Pancreas (tissue), 10 donors: Measurements from ENCODE around the gene ZNF423. TPM values are rescaled to one million over a fixed set of nuclear protein-coding genes. Genes with fewer than 3 reads are reported as not detected.

Source experiments
- ATAC-seq, 4 donors: fragments of 200-7000 bp; cut with Tn5 transposase; one replicate each; pipeline versions ENCODE4 v1.8.0 to v1.9.1; 2020; ENCODE audit warnings: mild to moderate bottlenecking in 4 of 4, moderate library complexity in 4 of 4
- DNase-seq, 6 donors: peaks; one replicate each; pipeline ENCODE4 v3.0.0-alpha.2; 2020
- FAIRE-seq: peaks from 2 replicates; lab custom pipeline; 2012; peaks lifted over from hg19 to GRCh38; lab: Jason Lieb, UNC
- H3K27ac ChIP-seq, 4 donors: fragments of 200-600 bp; sonication (generic); 1 replicate in 3 of 4; 2 replicates in 1 of 4; pipeline versions ENCODE4 v1.5.0 to v1.8.0; 2020
- H3K27me3 ChIP-seq, 4 donors: fragments of 200-600 bp; one replicate each; pipeline ENCODE4 v1.8.0; 2021
- H3K36me3 ChIP-seq, 3 donors: fragments of 200-600 bp; sonication (generic) in 1 of 3; one replicate each; pipeline versions ENCODE4 v1.5.0 to v1.8.0; 2020 to 2021
- H3K4me1 ChIP-seq, 3 donors: fragments of 200-600 bp; one replicate each; pipeline ENCODE4 v1.8.0; 2021
- H3K4me3 ChIP-seq, 4 donors: fragments of 200-600 bp; sonication (generic) in 2 of 4; one replicate each; pipeline versions ENCODE4 v1.5.0 to v1.8.0; 2020 to 2021
- H3K9me3 ChIP-seq, 4 donors: fragments of 200-600 bp; one replicate each; pipeline ENCODE4 v1.8.0; 2021
- WGBS, 2 donors: extraction: QIAGEN DNeasy Blood & Tissue Kit; methylation state at CpG; one replicate each; pipeline ENCODE4 v1.1.7; 2013; 5-methylcytosine and 5-hydroxymethylcytosine counted together
- intact Hi-C, 3 donors: fragments of 100-400 bp; cut with DNase I; formaldehyde crosslinking; loops; one replicate each; pipeline versions ENCODE4 v1.11.1 to v1.14.2; 2022
- polyA plus RNA-seq, 2 donors: library from polyadenylated mRNA; stranded (reverse); fragments of 200-250 nt; gene quantifications; one replicate each; pipeline ENCODE4 v1.2.3, GENCODE V29; 2013
- total RNA-seq, 6 donors: library from RNA; stranded (reverse); fragmentation: NEBNext Ultra II Directional in 4 of 6; extraction: Animal tissue kit (Norgen Biotek cat#: 25700) in 4 of 6; gene quantifications; one replicate each; pipeline versions ENCODE4 v1.2.1 to v1.2.4, GENCODE V29; 2021 to 2023
- TF ChIP-seq, protein P1 (sequence below), 4 donors: fragments of 200-600 bp; sonication (generic) in 3 of 4; IDR thresholded peaks; one replicate each; pipeline versions ENCODE4 v1.5.0 to v1.8.0; 2021; ENCODE audit warnings: antibody characterized with exemption in 4 of 4
- donor health status: healthy with polysubstance abuse.
- donor health status: DM: no; HTN: no; CAD: no; lungs with moderate emphysema.
- donor health status: DM: no; HTN: no; CAD: no.
- donor health status: control.
- donor health status: control.
- donor health status: Bipolar disorder and iron deficiency.
- donor health status: DM: yes; HTN: yes; CAD: no.
- donor health status: DM: no; HTN: no; CAD: no.
- donor health status: DM: no; HTN: no; CAD: no.
- donor health status: DM: yes; HTN: yes; CAD: no.

Gene ZNF423
- total and polyA plus RNA-seq, 8 donors: 0.61 to 5.1 (median 3.0) TPM

DNA sequence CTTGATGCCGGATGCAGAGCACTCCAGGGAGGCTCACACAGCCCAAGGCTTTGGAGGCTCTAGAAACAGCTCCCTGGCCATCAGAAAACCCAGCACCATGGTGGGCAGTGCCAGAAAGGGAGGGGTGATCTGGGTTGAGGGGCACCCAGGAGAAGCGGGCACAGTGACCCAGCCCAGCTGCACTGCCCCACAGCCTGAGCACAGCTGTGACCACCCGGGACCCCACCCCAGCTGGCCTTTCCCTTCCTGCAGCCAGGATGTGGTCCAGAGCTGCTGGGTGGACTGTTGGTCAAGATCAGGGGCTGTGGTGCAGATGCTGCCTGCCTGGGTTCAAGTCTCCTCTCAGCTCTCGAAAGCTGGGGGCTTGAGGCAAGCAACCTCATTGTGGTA, 223.1 kb downstream of the ZNF423 start:
- Histone ChIP-seq H3K27me3 (no peaks in the 10 kb centered on the region), H3K27ac (no peak overlapping the region), H3K36me3 (no peaks in the 10 kb centered on the region), H3K9me3 (no peaks in the 10 kb centered on the region), H3K4me1 (no peaks in the 10 kb centered on the region), H3K4me3 (no peak overlapping the region)
- intact Hi-C loops: no loop called here
- 83 to 92% methylated on average over 4 of the region's 4 CpGs for WGBS, 2 donors
- ATAC-seq: no peak
- TF ChIP-seq, protein P1, sequence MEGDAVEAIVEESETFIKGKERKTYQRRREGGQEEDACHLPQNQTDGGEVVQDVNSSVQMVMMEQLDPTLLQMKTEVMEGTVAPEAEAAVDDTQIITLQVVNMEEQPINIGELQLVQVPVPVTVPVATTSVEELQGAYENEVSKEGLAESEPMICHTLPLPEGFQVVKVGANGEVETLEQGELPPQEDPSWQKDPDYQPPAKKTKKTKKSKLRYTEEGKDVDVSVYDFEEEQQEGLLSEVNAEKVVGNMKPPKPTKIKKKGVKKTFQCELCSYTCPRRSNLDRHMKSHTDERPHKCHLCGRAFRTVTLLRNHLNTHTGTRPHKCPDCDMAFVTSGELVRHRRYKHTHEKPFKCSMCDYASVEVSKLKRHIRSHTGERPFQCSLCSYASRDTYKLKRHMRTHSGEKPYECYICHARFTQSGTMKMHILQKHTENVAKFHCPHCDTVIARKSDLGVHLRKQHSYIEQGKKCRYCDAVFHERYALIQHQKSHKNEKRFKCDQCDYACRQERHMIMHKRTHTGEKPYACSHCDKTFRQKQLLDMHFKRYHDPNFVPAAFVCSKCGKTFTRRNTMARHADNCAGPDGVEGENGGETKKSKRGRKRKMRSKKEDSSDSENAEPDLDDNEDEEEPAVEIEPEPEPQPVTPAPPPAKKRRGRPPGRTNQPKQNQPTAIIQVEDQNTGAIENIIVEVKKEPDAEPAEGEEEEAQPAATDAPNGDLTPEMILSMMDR (IDR thresholded peaks at IDR 0.05): no peak
- DNase-seq: no peak
- no peak for FAIRE-seq

DNA sequence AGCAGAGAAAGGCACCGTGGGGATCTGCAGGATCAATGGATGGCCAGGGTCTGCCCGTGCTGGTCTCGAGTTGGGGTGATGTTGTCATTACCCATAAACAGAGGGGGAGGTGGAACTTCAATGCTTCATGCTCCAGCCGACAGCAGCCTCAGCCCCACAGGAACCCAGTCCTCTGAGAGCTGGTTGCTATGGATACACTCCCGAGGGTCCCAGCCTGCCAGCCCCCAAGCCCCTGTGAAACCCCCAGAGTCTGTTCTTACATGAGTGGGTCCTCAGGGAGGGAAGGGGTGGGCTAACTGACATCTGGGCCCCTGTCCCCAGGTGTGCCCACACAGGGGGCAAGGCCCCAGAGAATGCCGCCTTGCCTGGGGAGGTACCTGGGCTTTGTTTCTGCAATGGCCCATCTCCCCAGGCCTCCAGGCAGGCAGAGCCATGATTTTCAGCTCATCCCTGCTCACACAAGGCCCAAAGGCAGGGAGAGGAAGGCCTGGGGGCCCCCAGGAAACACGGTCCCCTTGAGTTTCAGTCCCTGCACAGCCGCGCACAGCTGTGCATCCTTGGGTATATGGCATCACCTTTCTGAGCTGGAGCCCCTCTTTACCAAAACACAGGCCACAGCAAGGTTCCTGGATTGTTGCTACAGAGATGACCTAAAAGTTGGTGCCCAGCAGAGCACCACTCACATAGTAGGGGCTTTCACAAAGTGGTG, 223.7 kb downstream of the ZNF423 start:
- DNase-seq: no peak
- 84 to 94% methylated on average over 9 of the region's 9 CpGs for WGBS, 2 donors
- FAIRE-seq: no peak
- ATAC-seq: no peak
- Histone ChIP-seq H3K27ac (no peak overlapping the region), H3K9me3 (no peaks in the 10 kb centered on the region), H3K4me3 (no peak overlapping the region), H3K4me1 (no peaks in the 10 kb centered on the region), H3K36me3 (no peaks in the 10 kb centered on the region), H3K27me3 (no peaks in the 10 kb centered on the region)
- TF ChIP-seq, protein P1 (IDR thresholded peaks at IDR 0.05): no peak
- intact Hi-C loops: no loop called here

DNA sequence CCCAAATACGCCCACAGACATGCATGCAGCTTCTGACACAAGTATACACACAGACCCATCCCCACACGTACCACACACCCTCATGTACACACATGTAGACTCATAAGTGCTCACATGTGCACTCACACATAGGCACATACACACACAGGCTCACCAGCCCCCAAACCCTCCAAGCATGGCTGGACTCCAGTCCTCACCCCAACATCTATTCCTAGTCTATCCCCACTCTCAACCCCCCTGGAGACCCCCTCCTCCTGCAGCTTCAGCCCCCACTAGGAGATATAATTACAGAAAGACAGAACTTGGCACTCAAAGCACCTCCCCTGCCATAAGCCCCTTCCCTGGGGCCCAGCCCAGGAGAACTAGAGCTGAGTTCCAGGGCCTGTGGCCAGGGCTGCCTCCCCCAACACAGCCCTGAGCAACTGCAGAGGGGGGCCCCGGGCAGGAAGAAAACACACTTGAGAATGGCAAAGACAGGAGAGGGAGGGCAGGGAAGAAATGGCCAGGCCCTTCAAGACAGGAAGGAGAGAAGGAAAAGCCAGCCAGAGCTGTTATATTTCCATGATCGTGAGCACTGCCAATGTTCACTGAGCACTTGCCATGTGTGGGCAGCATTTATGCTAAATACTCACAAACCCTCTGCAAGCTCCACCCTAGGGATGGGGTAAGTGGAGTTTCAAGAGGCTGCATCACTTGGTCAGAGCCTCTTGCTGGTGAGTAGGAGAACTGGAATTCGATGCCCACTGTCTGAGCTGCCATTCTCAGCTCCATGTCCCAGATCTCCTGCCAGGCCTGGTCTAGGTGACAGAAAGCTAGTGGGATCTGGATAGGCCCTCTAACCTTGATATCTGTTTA, 224.5 kb downstream of the ZNF423 start:
- ATAC-seq: no peak
- no peaks in the 10 kb centered on the region for H3K4me1 ChIP-seq
- H3K36me3 ChIP-seq: no peaks in the 10 kb centered on the region
- H3K27ac ChIP-seq: no peak overlapping the region
- TF ChIP-seq, protein P1 (IDR thresholded peaks at IDR 0.05): no peak
- WGBS, 2 donors: 68 to 73% methylated on average over 5 of the region's 5 CpGs
- no peak for FAIRE-seq
- H3K9me3 ChIP-seq: no peaks in the 10 kb centered on the region
- DNase-seq: no peak
- intact Hi-C loops: no loop called here
- no peaks in the 10 kb centered on the region for H3K27me3 ChIP-seq
- no peak overlapping the region for H3K4me3 ChIP-seq

DNA sequence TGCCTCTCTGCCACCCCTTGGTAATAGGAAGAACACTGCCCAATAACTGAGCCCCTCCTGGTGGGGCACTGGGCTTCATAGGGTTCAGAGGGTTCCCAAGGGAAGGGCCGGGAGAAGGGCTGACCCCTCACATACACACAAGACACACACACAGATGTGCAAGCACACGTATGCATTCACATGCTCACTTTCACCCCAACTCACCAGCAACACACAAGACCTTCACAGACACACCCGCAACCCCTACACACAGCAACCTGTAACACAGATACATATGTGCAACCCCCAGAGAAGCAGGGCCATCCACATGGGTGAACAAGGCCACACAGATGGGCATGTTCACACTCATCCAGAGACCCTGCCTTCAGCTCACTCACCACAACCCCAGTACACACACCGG, 225.1 kb downstream of the ZNF423 start:
- H3K4me3 ChIP-seq: no peak overlapping the region
- no peaks in the 10 kb centered on the region for H3K36me3 ChIP-seq
- no peaks in the 10 kb centered on the region for H3K27me3 ChIP-seq
- DNase-seq (no peak), FAIRE-seq (no peak), ATAC-seq (no peak)
- no peak overlapping the region for H3K27ac ChIP-seq
- no peaks in the 10 kb centered on the region for H3K4me1 ChIP-seq
- WGBS, 2 donors: 95 to 100% methylated on average over 4 of the region's 4 CpGs
- TF ChIP-seq, protein P1 (IDR thresholded peaks at IDR 0.05): no peak
- intact Hi-C loops: no loop called here
- no peaks in the 10 kb centered on the region for H3K9me3 ChIP-seq

DNA sequence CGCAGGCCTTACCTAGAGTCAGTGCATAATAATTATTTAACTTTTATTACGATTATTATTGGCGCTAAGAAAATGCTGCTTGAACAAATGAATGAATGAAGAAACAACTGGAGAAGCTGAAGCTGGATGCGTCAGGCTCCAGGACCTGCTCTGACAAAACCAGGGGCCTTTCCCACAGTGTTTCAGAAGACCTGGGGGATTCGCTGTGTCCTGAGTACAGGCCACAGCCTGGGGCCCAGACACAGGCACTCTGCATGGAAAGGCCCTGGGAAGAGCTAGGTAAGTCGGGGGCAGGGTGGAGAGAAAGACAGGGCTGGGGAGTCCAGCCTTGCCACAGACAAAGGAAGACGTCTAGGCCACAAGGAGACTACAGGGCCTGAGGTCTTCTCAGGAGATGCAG, 226.1 kb downstream of the ZNF423 start:
- WGBS, 2 donors: 95% methylated on average over 7 of the region's 7 CpGs
- Histone ChIP-seq H3K36me3 (no peaks in the 10 kb centered on the region), H3K27me3 (no peaks in the 10 kb centered on the region), H3K9me3 (no peaks in the 10 kb centered on the region), H3K4me3 (no peak overlapping the region), H3K27ac (no peak overlapping the region), H3K4me1 (no peaks in the 10 kb centered on the region)
- ATAC-seq (no peak), DNase-seq (no peak), FAIRE-seq (no peak)
- intact Hi-C loops: no loop called here
- TF ChIP-seq, protein P1 (IDR thresholded peaks at IDR 0.05): no peak
